HepG2 (cell line): Measurements from ENCODE around the gene KLHDC4. TPM values are rescaled to one million over a fixed set of nuclear protein-coding genes. Genes with fewer than 3 reads are reported as not detected.

Source experiments
- ATAC-seq: fragments of 200-7000 bp; cut with Tn5 transposase; 3 replicates; pipeline ENCODE4 v1.9.1; 2020; ENCODE audit warnings: mild to moderate bottlenecking, moderate library complexity
- BruUV-seq: library from RNA; stranded (reverse); fragments of 400-500 nt; replicated peaks from 2 replicates; lab custom pipeline; 2021; lab: Mats Ljungman, UMichigan
- CTCF ChIA-PET: fragments of 300-600 bp; formaldehyde crosslinking; extraction: SDS; loops from one replicate; lab custom pipeline; 2021; ENCODE audit warnings: low total read pairs, inconsistent platforms, low intra/inter-chr PET ratio; lab: Yijun Ruan, JAX
- POLR2A ChIA-PET: fragments of 350-600 bp; sonication (Branson Sonifier 250); formaldehyde crosslinking; loops from one replicate; lab custom pipeline; 2020; ENCODE audit warnings: antibody characterized with exemption, inconsistent platforms; lab: Yijun Ruan, JAX
- DNase-seq: peaks from one replicate; pipeline ENCODE4 v3.0.0-alpha.2; 2015; ENCODE audit warnings: low spot score
- FAIRE-seq: peaks from 3 replicates; lab custom pipeline; 2011; peaks lifted over from hg19 to GRCh38; lab: Jason Lieb, UNC
- H2AFZ ChIP-seq: one replicate; pipeline ENCODE4 v1.6.1; 2011; ENCODE audit warnings: low read length, inconsistent platforms
- H3K27ac ChIP-seq: fragments of 300-600 bp; 3 replicates; pipeline ENCODE4 v1.8.0; 2011; ENCODE audit warnings: mixed run types, mild to moderate bottlenecking, mixed read lengths, low read length, inconsistent platforms; ENCODE audit not compliant: insufficient read depth; ENCODE audit errors: extremely low read length
- H3K27me3 ChIP-seq, 2 experiments: fragments of 200-600 bp in 1 of 2; 2 replicates in 1 of 2; 3 replicates in 1 of 2; pipeline versions ENCODE4 v1.6.0 to v1.8.0; 2011; ENCODE audit warnings: low read length in 2 of 2, mild to moderate bottlenecking in 2 of 2, moderate library complexity in 2 of 2, inconsistent platforms in 1 of 2; ENCODE audit not compliant: insufficient read depth in 2 of 2, control insufficient read depth in 1 of 2
- H3K36me3 ChIP-seq, 2 experiments: fragments of 200-600 bp in 1 of 2; replicated peaks in 1 of 2; 2 replicates in 1 of 2; 3 replicates in 1 of 2; pipeline versions ENCODE4 v1.5.1 to v1.8.0; 2011; ENCODE audit warnings: low read length in 2 of 2, inconsistent platforms in 1 of 2; ENCODE audit not compliant: insufficient read depth in 2 of 2, control insufficient read depth in 1 of 2
- H3K4me1 ChIP-seq: 2 replicates; pipeline ENCODE4 v1.5.1; 2012; ENCODE audit warnings: low read length, inconsistent platforms; ENCODE audit not compliant: insufficient read depth
- H3K4me2 ChIP-seq: 2 replicates; pipeline ENCODE4 v1.6.0; 2011; ENCODE audit warnings: low read depth, low read length, inconsistent platforms
- H3K4me3 ChIP-seq, 3 experiments: fragments of 200-600 bp in 1 of 3; sonication (generic), shearing (Covaris generic) in 1 of 3; replicated peaks in 1 of 3; 2 replicates each; pipeline ENCODE4 v1.5.1; 2011 to 2016; ENCODE audit warnings: low read length in 3 of 3, inconsistent platforms in 2 of 3, low read depth in 2 of 3, mild to moderate bottlenecking in 2 of 3, control low read depth in 1 of 3, mixed read lengths in 1 of 3; ENCODE audit not compliant: insufficient read depth in 1 of 3
- H3K79me2 ChIP-seq: one replicate; pipeline ENCODE4 v1.6.1; 2011; ENCODE audit warnings: low read length, inconsistent platforms; ENCODE audit not compliant: insufficient read depth
- H3K9ac ChIP-seq: 2 replicates; pipeline ENCODE4 v1.6.0; 2011; ENCODE audit warnings: mild to moderate bottlenecking, low read depth, low read length, inconsistent platforms; ENCODE audit not compliant: insufficient read depth
- H3K9me3 ChIP-seq: 2 replicates; pipeline ENCODE4 v1.5.1; 2012; ENCODE audit warnings: mild to moderate bottlenecking, low read length
- H4K20me1 ChIP-seq: 2 replicates; pipeline ENCODE4 v1.6.0; 2011; ENCODE audit warnings: inconsistent platforms, mild to moderate bottlenecking, low read length, moderate library complexity; ENCODE audit not compliant: insufficient read depth
- GMEB1 ChIP-seq: sonication (generic); formaldehyde crosslinking; IDR thresholded peaks from 2 replicates; pipeline ENCODE4 v1.5.1; 2020; ENCODE audit warnings: missing genetic modification reagents, mild to moderate bottlenecking, borderline replicate concordance
- HMGXB4 ChIP-seq, 2 experiments: sonication (generic) in 1 of 2; formaldehyde crosslinking in 1 of 2; IDR thresholded peaks; 2 replicates each; pipeline versions ENCODE4 v1.4.0 to v1.6.1; 2018 to 2020; ENCODE audit warnings: missing genetic modification reagents in 2 of 2, borderline replicate concordance in 1 of 2, low read depth in 1 of 2, mild to moderate bottlenecking in 1 of 2, missing biosample characterization in 1 of 2
- MXI1 ChIP-seq: IDR thresholded peaks from 3 replicates; pipeline ENCODE4 v1.6.1; 2012; ENCODE audit warnings: low read depth, low read length, inconsistent platforms, borderline replicate concordance
- PHB2 ChIP-seq: fragments of 450-650 bp; IDR thresholded peaks from 2 replicates; pipeline ENCODE4 v1.6.1; 2018; ENCODE audit not compliant: partially characterized antibody
- SMAD3 ChIP-seq: sonication (generic); formaldehyde crosslinking; IDR thresholded peaks from 2 replicates; pipeline ENCODE4 v1.4.0; 2020; ENCODE audit warnings: missing genetic modification reagents
- THAP7 ChIP-seq: sonication (generic); formaldehyde crosslinking; IDR thresholded peaks from 2 replicates; pipeline ENCODE4 v1.8.1; 2023; ENCODE audit warnings: mild to moderate bottlenecking, missing genetic modification reagents
- TRAFD1 ChIP-seq: sonication (generic); formaldehyde crosslinking; IDR thresholded peaks from 2 replicates; pipeline ENCODE4 v1.5.1; 2020; ENCODE audit warnings: missing genetic modification reagents, mild to moderate bottlenecking, borderline replicate concordance
- ZBTB4 ChIP-seq: sonication (generic); formaldehyde crosslinking; IDR thresholded peaks from 2 replicates; pipeline ENCODE4 v1.4.0; 2020; ENCODE audit warnings: missing genetic modification reagents, mild to moderate bottlenecking, borderline replicate concordance
- ZC3H13 ChIP-seq: sonication (generic); formaldehyde crosslinking; IDR thresholded peaks from 2 replicates; pipeline ENCODE4 v1.8.1; 2023; ENCODE audit warnings: mild to moderate bottlenecking, missing genetic modification reagents, moderate library complexity
- WGBS: methylation state at CpG from one replicate; pipeline ENCODE4 v1.1.6; 2017; ENCODE audit warnings: low lambda C conversion rate; 5-methylcytosine and 5-hydroxymethylcytosine counted together
- in situ Hi-C: cut with HindIII; loops from 2 replicates; pipeline ENCODE4 v1.10.0; 2017; ENCODE audit warnings: low pct_unique_long_range_greater_than_20kb; ENCODE audit not compliant: extremely low pct_ligation_motif_present
- intact Hi-C: fragments of 100-400 bp; cut with micrococcal nuclease; formaldehyde crosslinking; loops from one replicate; pipeline ENCODE4 v1.10.0; 2022; ENCODE audit not compliant: unreplicated experiment
- polyA plus RNA-seq, 8 experiments: library from polyadenylated mRNA; depleted of rRNA in 3 of 8; stranded (reverse) in 7 of 8; unstranded in 1 of 8; fragments of >200 nt; fragmentation: Illumina TruSeq in 4 of 8; extraction: Trizol in 4 of 8; gene quantifications; 2 replicates each; pipeline versions ENCODE4 v1.2.1 to v1.2.3, GENCODE V29; 2011 to 2016; ENCODE audit warnings: low read depth in 4 of 8, missing spikeins in 1 of 8, mixed read lengths in 1 of 8; ENCODE audit not compliant: insufficient read depth in 1 of 8
- total RNA-seq, 5 experiments: library from RNA; depleted of rRNA; stranded (reverse); fragments of >200 nt; fragmentation: Illumina TruSeq; extraction: Trizol; gene quantifications; 2 replicates each; pipeline ENCODE4 v1.2.3, GENCODE V29; 2016; ENCODE audit warnings: low read depth in 1 of 5

The KLHDC4 gene
- total and polyA plus RNA-seq, 2 of the 13 experiments (the other 11 are each of a cell fraction or from before 2014, with no cell fraction given): 18.7 to 31.8 TPM

- TF ChIP-seq SMAD3 (CRISPR knock-in tag): peak; percentile 72
- no peak for TF ChIP-seq GMEB1 (CRISPR knock-in tag)
These were observed 41.1 kb upstream of the KLHDC4 start (continued) for GRCh38 chr16:87806641-87807546.

GRCh38 chr16:87806261-87806640 is 40.5 kb upstream of the KLHDC4 start:
- no peaks in the 10 kb centered on the region for H3K79me2 ChIP-seq
- no peaks in the 10 kb centered on the region for H3K36me3 ChIP-seq
- FAIRE-seq: no peak
- ChIA-PET POLR2A (interaction anchor here (0.7 to 10.2 kb wide), 23 partner anchors 9 to 145 kb away, joined by 3 to 228 read pairs (median 9); partner anchors contain the start of genes BANP, CA5A and SLC7A5), CTCF (no interaction called here)
- ATAC-seq: peak; percentile 3; the same call in 2 of the 3 replicates
- no peaks in the 10 kb centered on the region for H3K9me3 ChIP-seq
- in situ Hi-C loops (no loop called here), intact Hi-C loops (no loop called here)
- H3K9ac ChIP-seq: peak overlapping the region; percentile 66
- H3K4me2 ChIP-seq: peak overlapping the region; percentile 82
- BruUV-seq: TSS peak; percentile 42
- no peaks in the 10 kb centered on the region for H4K20me1 ChIP-seq
- DNase-seq: no peak
- whole genome bisulfite sequencing: 61% methylated on average over 15 of the region's 16 CpGs
- H3K4me3 ChIP-seq: peak overlapping the region; percentile 38 to 66 (median 50); a peak in 5 of 6 replicates
- peaks cover 62% of the 10 kb centered on the region for H3K4me1 ChIP-seq
- H3K27ac ChIP-seq: peak overlapping the region; percentile 10
- H3K27me3 ChIP-seq: peaks cover 0 to 18% of the 10 kb centered on the region in 2 experiments; a peak in 4 of 5 replicates
- H2AFZ ChIP-seq: no peak overlapping the region
- TF ChIP-seq ZBTB4 (CRISPR knock-in tag): peak; percentile 82; the same call in 1 of the 2 replicates
- no peak for TF ChIP-seq PHB2
- 0 out of 3 replicates have a peak, but pooled peaks have one; percentile 9 for TF ChIP-seq MXI1
- no peak for TF ChIP-seq TRAFD1 (CRISPR knock-in tag)
- 0 out of 4 replicates have a peak, but pooled peaks of 1 of the 2 experiments have one; percentile 3 for TF ChIP-seq HMGXB4 (CRISPR knock-in tag; IDR thresholded peaks at IDR 0.05; ENCODE audit: borderline replicate concordance in 1 of 2, low read depth in 1 of 2)
- TF ChIP-seq ZC3H13 (CRISPR knock-in tag): no peak
- TF ChIP-seq THAP7 (CRISPR knock-in tag): peak; percentile 13; the same call in 1 of the 2 replicates
